ENCODE results near the gene PTPRN2. TPM values are rescaled to one million over a fixed set of nuclear protein-coding genes. Genes with fewer than 3 reads are reported as not detected.
A peak's percentile ranks its signal among the peaks of the same experiment; 100 is the strongest.
"Not testable (repeated sequence)": the region's sequence is repeated elsewhere in the genome, so short reads cannot be mapped to it uniquely, and the experiment has no call there.

PTPRN2 gene
- total and polyA plus RNA-seq, 4 donors: 18.1 to 69.9 (median 50.4) TPM

GRCh38 chr7:158377800-158378623 lies 209.6 kb downstream of the PTPRN2 start:
- Histone ChIP-seq H3K27me3 (ENCODE audit: control insufficient read depth, insufficient read depth, low read length) (no peaks in the 10 kb centered on the region), H3K4me3 (ENCODE audit: low read depth, low read length) (no peak overlapping the region), H3K27ac (ENCODE audit: low read depth, low read length) (no peak overlapping the region), H3K9me3 (ENCODE audit: control insufficient read depth, insufficient read depth, low read length) (peaks cover 5% of the 10 kb centered on the region), H3K4me1 (ENCODE audit: control insufficient read depth, insufficient read depth, low read length) (peaks cover 28% of the 10 kb centered on the region), H3K36me3 (ENCODE audit: control insufficient read depth, insufficient read depth, low read length) (no peaks in the 10 kb centered on the region)
- DNase-seq (ENCODE audit: low read depth in 4 of 6, low spot score in 6 of 6): no peak
- 76% methylated on average over 13 of the region's 14 CpGs for WGBS (ENCODE audit: insufficient coverage)

- DNase-seq (ENCODE audit: low read depth in 4 of 6, low spot score in 6 of 6); H3K4me3 ChIP-seq (ENCODE audit: low read depth, low read length); H3K27me3 ChIP-seq (ENCODE audit: control insufficient read depth, insufficient read depth, low read length); H3K9me3 ChIP-seq (ENCODE audit: control insufficient read depth, insufficient read depth, low read length); H3K27ac ChIP-seq (ENCODE audit: low read depth, low read length); H3K36me3 ChIP-seq (ENCODE audit: control insufficient read depth, insufficient read depth, low read length): not testable (repeated sequence)
- H3K4me1 ChIP-seq (ENCODE audit: control insufficient read depth, insufficient read depth, low read length): peaks cover 37% of the 10 kb centered on the region
- no CpG with 5 or more reads among the region's 12 CpGs for WGBS (ENCODE audit: insufficient coverage)
Observed at GRCh38 chr7:158376839-158377186, 210.8 kb downstream of the PTPRN2 start.

GRCh38 chr7:158376146-158376838 lies 211.3 kb downstream of the PTPRN2 start:
- WGBS (ENCODE audit: insufficient coverage): 78% methylated on average over 7 of the region's 23 CpGs
- not testable (repeated sequence) for H3K27ac ChIP-seq (ENCODE audit: low read depth, low read length); DNase-seq (ENCODE audit: low read depth in 4 of 6, low spot score in 6 of 6)

GRCh38 chr7:158375034-158375433 lies 212.6 kb downstream of the PTPRN2 start:
- peaks cover 4% of the 10 kb centered on the region for H3K36me3 ChIP-seq (ENCODE audit: control insufficient read depth, insufficient read depth, low read length)
- DNase-seq (ENCODE audit: low read depth in 4 of 6, low spot score in 6 of 6): no peak
- H3K27me3 ChIP-seq (ENCODE audit: control insufficient read depth, insufficient read depth, low read length): no peaks in the 10 kb centered on the region
- peaks cover 37% of the 10 kb centered on the region for H3K4me1 ChIP-seq (ENCODE audit: control insufficient read depth, insufficient read depth, low read length)
- no peaks in the 10 kb centered on the region for H3K9me3 ChIP-seq (ENCODE audit: control insufficient read depth, insufficient read depth, low read length)
- 64% methylated on average over 4 of the region's 4 CpGs for WGBS (ENCODE audit: insufficient coverage)
- H3K27ac ChIP-seq (ENCODE audit: low read depth, low read length): no peak overlapping the region
- H3K4me3 ChIP-seq (ENCODE audit: low read depth, low read length): no peak overlapping the region

More at GRCh38 chr7:158376146-158376838, 211.3 kb downstream of the PTPRN2 start:
- H3K4me1 ChIP-seq (ENCODE audit: control insufficient read depth, insufficient read depth, low read length): peaks cover 37% of the 10 kb centered on the region
- not testable (repeated sequence) for H3K4me3 ChIP-seq (ENCODE audit: low read depth, low read length); H3K27me3 ChIP-seq (ENCODE audit: control insufficient read depth, insufficient read depth, low read length); H3K9me3 ChIP-seq (ENCODE audit: control insufficient read depth, insufficient read depth, low read length); H3K36me3 ChIP-seq (ENCODE audit: control insufficient read depth, insufficient read depth, low read length)

GRCh38 chr7:158374586-158374985 lies 213.0 kb downstream of the PTPRN2 start:
- H3K9me3 ChIP-seq (ENCODE audit: control insufficient read depth, insufficient read depth, low read length): no peaks in the 10 kb centered on the region
- H3K27me3 ChIP-seq (ENCODE audit: control insufficient read depth, insufficient read depth, low read length): no peaks in the 10 kb centered on the region
- H3K4me3 ChIP-seq (ENCODE audit: low read depth, low read length): no peak overlapping the region
- H3K36me3 ChIP-seq (ENCODE audit: control insufficient read depth, insufficient read depth, low read length): peaks cover 4% of the 10 kb centered on the region
- no peak for DNase-seq (ENCODE audit: low read depth in 4 of 6, low spot score in 6 of 6)
- WGBS (ENCODE audit: insufficient coverage): 70% methylated on average over 4 of the region's 6 CpGs
- H3K4me1 ChIP-seq (ENCODE audit: control insufficient read depth, insufficient read depth, low read length): peaks cover 37% of the 10 kb centered on the region
- H3K27ac ChIP-seq (ENCODE audit: low read depth, low read length): no peak overlapping the region

- DNase-seq (ENCODE audit: low read depth in 4 of 6, low spot score in 6 of 6): no peak
- WGBS (ENCODE audit: insufficient coverage): 0% methylated on average over 1 of the region's 5 CpGs
- Histone ChIP-seq H3K36me3 (ENCODE audit: control insufficient read depth, insufficient read depth, low read length) (peaks cover 4% of the 10 kb centered on the region), H3K4me3 (ENCODE audit: low read depth, low read length) (no peak overlapping the region), H3K9me3 (ENCODE audit: control insufficient read depth, insufficient read depth, low read length) (no peaks in the 10 kb centered on the region), H3K27ac (ENCODE audit: low read depth, low read length) (no peak overlapping the region), H3K4me1 (ENCODE audit: control insufficient read depth, insufficient read depth, low read length) (peaks cover 37% of the 10 kb centered on the region), H3K27me3 (ENCODE audit: control insufficient read depth, insufficient read depth, low read length) (no peaks in the 10 kb centered on the region)
Observed at GRCh38 chr7:158374146-158374545, 213.5 kb downstream of the PTPRN2 start.

- H3K27ac ChIP-seq (ENCODE audit: low read depth, low read length): no peak overlapping the region
- WGBS (ENCODE audit: insufficient coverage): 46% methylated on average over 13 of the region's 18 CpGs
- H3K9me3 ChIP-seq (ENCODE audit: control insufficient read depth, insufficient read depth, low read length): no peaks in the 10 kb centered on the region
- H3K27me3 ChIP-seq (ENCODE audit: control insufficient read depth, insufficient read depth, low read length): no peaks in the 10 kb centered on the region
- peaks cover 37% of the 10 kb centered on the region for H3K4me1 ChIP-seq (ENCODE audit: control insufficient read depth, insufficient read depth, low read length)
- peak in 1 of 6 donors; percentile 64 for DNase-seq (ENCODE audit: low read depth in 4 of 6, low spot score in 6 of 6)
- peaks cover 4% of the 10 kb centered on the region for H3K36me3 ChIP-seq (ENCODE audit: control insufficient read depth, insufficient read depth, low read length)
- H3K4me3 ChIP-seq (ENCODE audit: low read depth, low read length): no peak overlapping the region
Observed at GRCh38 chr7:158373476-158374133, 214.0 kb downstream of the PTPRN2 start.

GRCh38 chr7:158372400-158373342 lies 215.0 kb downstream of the PTPRN2 start:
- Histone ChIP-seq H3K27ac (ENCODE audit: low read depth, low read length) (no peak overlapping the region), H3K4me1 (ENCODE audit: control insufficient read depth, insufficient read depth, low read length) (peaks cover 34% of the 10 kb centered on the region), H3K9me3 (ENCODE audit: control insufficient read depth, insufficient read depth, low read length) (no peaks in the 10 kb centered on the region), H3K4me3 (ENCODE audit: low read depth, low read length) (no peak overlapping the region), H3K27me3 (ENCODE audit: control insufficient read depth, insufficient read depth, low read length) (no peaks in the 10 kb centered on the region), H3K36me3 (ENCODE audit: control insufficient read depth, insufficient read depth, low read length) (peaks cover 4% of the 10 kb centered on the region)
- peak in 1 of 6 donors; percentile 79 for DNase-seq (ENCODE audit: low read depth in 4 of 6, low spot score in 6 of 6)
- WGBS (ENCODE audit: insufficient coverage): 75% methylated on average over 23 of the region's 23 CpGs

GRCh38 chr7:158371856-158372255 lies 215.8 kb downstream of the PTPRN2 start:
- H3K4me3 ChIP-seq (ENCODE audit: low read depth, low read length): no peak overlapping the region
- H3K36me3 ChIP-seq (ENCODE audit: control insufficient read depth, insufficient read depth, low read length): peaks cover 4% of the 10 kb centered on the region
- H3K4me1 ChIP-seq (ENCODE audit: control insufficient read depth, insufficient read depth, low read length): peaks cover 36% of the 10 kb centered on the region
- no peak overlapping the region for H3K27ac ChIP-seq (ENCODE audit: low read depth, low read length)
- H3K27me3 ChIP-seq (ENCODE audit: control insufficient read depth, insufficient read depth, low read length): no peaks in the 10 kb centered on the region
- no peak for DNase-seq (ENCODE audit: low read depth in 4 of 6, low spot score in 6 of 6)
- 83% methylated on average over 17 of the region's 17 CpGs for WGBS (ENCODE audit: insufficient coverage)
- H3K9me3 ChIP-seq (ENCODE audit: control insufficient read depth, insufficient read depth, low read length): no peaks in the 10 kb centered on the region
